Lower lobe of right lung (tissue), 2 donors: ENCODE measurements around the gene NAPA. TPM values are rescaled to one million over a fixed set of nuclear protein-coding genes. Genes with fewer than 3 reads are reported as not detected.

Source experiments
- ATAC-seq, 2 donors: fragments of 200-7000 bp; cut with Tn5 transposase; one replicate each; pipeline ENCODE4 v1.9.1; 2020 to 2022; ENCODE audit warnings: mild to moderate bottlenecking in 2 of 2, moderate library complexity in 2 of 2
- DNase-seq: peaks from one replicate; pipeline ENCODE4 v3.0.0-alpha.2; 2020
- H3K27ac ChIP-seq: fragments of 200-600 bp; one replicate; pipeline ENCODE4 v1.8.0; 2022
- H3K27me3 ChIP-seq: fragments of 200-600 bp; one replicate; pipeline ENCODE4 v1.8.0; 2022; ENCODE audit warnings: low read depth
- H3K36me3 ChIP-seq: fragments of 200-600 bp; one replicate; pipeline ENCODE4 v1.8.0; 2022; ENCODE audit warnings: mild to moderate bottlenecking
- H3K4me1 ChIP-seq: fragments of 200-600 bp; one replicate; pipeline ENCODE4 v1.8.0; 2022
- H3K4me3 ChIP-seq: fragments of 200-600 bp; one replicate; pipeline ENCODE4 v1.8.0; 2022; ENCODE audit warnings: mild to moderate bottlenecking
- H3K9me3 ChIP-seq: fragments of 200-600 bp; one replicate; pipeline ENCODE4 v1.8.0; 2022
- CTCF ChIP-seq: fragments of 200-600 bp; IDR thresholded peaks from one replicate; pipeline ENCODE4 v1.8.0; 2022; ENCODE audit warnings: antibody characterized with exemption, mild to moderate bottlenecking
- intact Hi-C: fragments of 100-400 bp; cut with DNase I; formaldehyde crosslinking; loops from one replicate; pipeline ENCODE4 v1.11.0; 2022
- total RNA-seq: library from RNA; stranded (reverse); fragmentation: NEBNext Ultra II Directional; extraction: Animal tissue kit (Norgen Biotek cat#: 25700); gene quantifications from one replicate; pipeline ENCODE4 v1.2.1, GENCODE V29; 2021
- donor health status: DM: no; HTN: yes; CAD: no; lungs with severe emphysema.

The NAPA gene
- total RNA-seq, 1 donor from 2014 or later, result 115 TPM

GRCh38 chr19:47445527-47445926 is 69.3 kb downstream of the NAPA start:
- H3K27me3 ChIP-seq, result peaks cover 84% of the 10 kb centered on the region
- intact Hi-C loops, result loop anchor here (10.0 kb wide), 1 partner anchor 239 kb away; no protein-coding TSS in a partner anchor
- ATAC-seq (no peak), DNase-seq (no peak)
- peak overlapping the region; percentile 6 for H3K4me3 ChIP-seq
- no peak overlapping the region for H3K27ac ChIP-seq
- no peaks in the 10 kb centered on the region for H3K36me3 ChIP-seq
- H3K4me1 ChIP-seq, result peaks cover 22% of the 10 kb centered on the region
- no peaks in the 10 kb centered on the region for H3K9me3 ChIP-seq
- no peak for TF ChIP-seq CTCF

- no peak for ATAC-seq
- intact Hi-C loops, result loop anchor here (10.0 kb wide), 1 partner anchor 240 kb away; no protein-coding TSS in a partner anchor
- no peak overlapping the region for H3K4me3 ChIP-seq
- H3K9me3 ChIP-seq, result no peaks in the 10 kb centered on the region
- no peaks in the 10 kb centered on the region for H3K36me3 ChIP-seq
- peaks cover 82% of the 10 kb centered on the region for H3K27me3 ChIP-seq
- H3K27ac ChIP-seq, result no peak overlapping the region
- DNase-seq, result no peak
- peaks cover 22% of the 10 kb centered on the region for H3K4me1 ChIP-seq
- no peak for TF ChIP-seq CTCF
Measured at GRCh38 chr19:47444388-47444821, 70.5 kb downstream of the NAPA start.

GRCh38 chr19:47443331-47443730 is 71.5 kb downstream of the NAPA start:
- no peak for TF ChIP-seq CTCF
- ATAC-seq (no peak), DNase-seq (no peak)
- Histone ChIP-seq H3K4me3 (no peak overlapping the region), H3K27me3 (peaks cover 72% of the 10 kb centered on the region), H3K4me1 (peaks cover 22% of the 10 kb centered on the region), H3K27ac (no peak overlapping the region), H3K36me3 (no peaks in the 10 kb centered on the region), H3K9me3 (no peaks in the 10 kb centered on the region)
- intact Hi-C loops, result loop anchor here (10.0 kb wide), 1 partner anchor 241 kb away; no protein-coding TSS in a partner anchor

GRCh38 chr19:47438793-47439220 is 76.1 kb downstream of the NAPA start:
- no peaks in the 10 kb centered on the region for H3K4me1 ChIP-seq
- no peak overlapping the region for H3K27ac ChIP-seq
- peaks cover 59% of the 10 kb centered on the region for H3K27me3 ChIP-seq
- H3K9me3 ChIP-seq, result no peaks in the 10 kb centered on the region
- TF ChIP-seq CTCF, result no peak
- ATAC-seq (no peak), DNase-seq (no peak)
- no peaks in the 10 kb centered on the region for H3K36me3 ChIP-seq
- intact Hi-C loops, result loop anchor here (5.0 kb wide), 1 partner anchor 268 kb away; no protein-coding TSS in a partner anchor
- H3K4me3 ChIP-seq, result no peak overlapping the region

Other genes starting within 250 kb of the NAPA start
- gene INAFM1, start 240.2 kb downstream of the NAPA start, total RNA-seq, result 18.0 TPM
- 79.9 TPM for gene C5AR1, start 205.2 kb downstream of the NAPA start, total RNA-seq
- gene C5AR2, start 182.9 kb downstream of the NAPA start, total RNA-seq, result 6.4 TPM
- 14.5 TPM for gene DHX34, start 165.7 kb downstream of the NAPA start, total RNA-seq
- gene MEIS3, start 95.5 kb downstream of the NAPA start, total RNA-seq, result 5.3 TPM
- 0.27 TPM for gene SLC8A2, start 43.2 kb downstream of the NAPA start, total RNA-seq
- 14.5 TPM for gene KPTN, start 30.8 kb downstream of the NAPA start, total RNA-seq
- 0.89 TPM for gene ZNF541, start 58.1 kb upstream of the NAPA start, total RNA-seq
- 18.3 TPM for gene BICRA, start 94.1 kb upstream of the NAPA start, total RNA-seq
- gene EHD2, start 198.4 kb upstream of the NAPA start, total RNA-seq, result 148 TPM
- gene NOP53, start 230.5 kb upstream of the NAPA start, total RNA-seq, result 282 TPM